BE2C (cell line): ENCODE data around the gene CDK6.

Experiments used
- DNase-seq: peaks from one replicate; pipeline ENCODE4 v3.0.0-alpha.2; 2020
- H3K27me3 ChIP-seq: fragments of 250-450 bp; sonication (Bioruptor Pico); 2 replicates; pipeline ENCODE4 v1.5.1; 2020; ENCODE audit warnings: mild to moderate bottlenecking
- H3K36me3 ChIP-seq: fragments of 250-450 bp; sonication (Bioruptor Pico); 2 replicates; pipeline ENCODE4 v1.5.1; 2020; ENCODE audit warnings: mild to moderate bottlenecking
- H3K4me1 ChIP-seq: fragments of 250-450 bp; sonication (Bioruptor Pico); 2 replicates; pipeline ENCODE4 v1.5.1; 2020
- H3K4me3 ChIP-seq: 2 replicates; pipeline ENCODE4 v1.5.1; 2011; ENCODE audit warnings: low read depth, low read length
- H3K9me3 ChIP-seq: fragments of 250-450 bp; sonication (Bioruptor Pico); 2 replicates; pipeline ENCODE4 v1.5.1; 2020
- CTCF ChIP-seq: IDR thresholded peaks from 2 replicates; pipeline ENCODE4 v1.5.1; 2012; ENCODE audit warnings: mild to moderate bottlenecking, low read depth, low read length

CDK6 gene

GRCh38 chr7:92626281-92626809 lies 210.0 kb downstream of the CDK6 start:
- no peak overlapping the region for H3K4me3 ChIP-seq
- H3K27me3 ChIP-seq, result no peaks in the 10 kb centered on the region
- no peak for DNase-seq
- H3K9me3 ChIP-seq, result no peaks in the 10 kb centered on the region
- no peak for TF ChIP-seq CTCF
- peaks cover 18% of the 10 kb centered on the region for H3K4me1 ChIP-seq
- peaks cover 6% of the 10 kb centered on the region for H3K36me3 ChIP-seq

- Histone ChIP-seq H3K4me1 (peaks cover 20% of the 10 kb centered on the region), H3K36me3 (peaks cover 6% of the 10 kb centered on the region), H3K4me3 (no peak overlapping the region), H3K27me3 (no peaks in the 10 kb centered on the region), H3K9me3 (no peaks in the 10 kb centered on the region)
- no peak for DNase-seq
- TF ChIP-seq CTCF, result no peak
Observed at GRCh38 chr7:92625617-92626016, 210.8 kb downstream of the CDK6 start.

GRCh38 chr7:92624298-92624996 lies 211.9 kb downstream of the CDK6 start:
- peaks cover 6% of the 10 kb centered on the region for H3K36me3 ChIP-seq
- no peak for TF ChIP-seq CTCF
- no peaks in the 10 kb centered on the region for H3K27me3 ChIP-seq
- no peak for DNase-seq
- H3K4me1 ChIP-seq, result peaks cover 20% of the 10 kb centered on the region
- H3K4me3 ChIP-seq, result no peak overlapping the region
- H3K9me3 ChIP-seq, result no peaks in the 10 kb centered on the region

GRCh38 chr7:92623544-92623943 lies 212.8 kb downstream of the CDK6 start:
- peaks cover 20% of the 10 kb centered on the region for H3K4me1 ChIP-seq
- no peaks in the 10 kb centered on the region for H3K9me3 ChIP-seq
- H3K27me3 ChIP-seq, result no peaks in the 10 kb centered on the region
- no peak for DNase-seq
- peaks cover 3% of the 10 kb centered on the region for H3K36me3 ChIP-seq
- no peak overlapping the region for H3K4me3 ChIP-seq
- TF ChIP-seq CTCF, result no peak

GRCh38 chr7:92622685-92623084 lies 213.7 kb downstream of the CDK6 start:
- no peaks in the 10 kb centered on the region for H3K9me3 ChIP-seq

More at GRCh38 chr7:92622685-92623084, 213.7 kb downstream of the CDK6 start:
- TF ChIP-seq CTCF, result no peak
- H3K36me3 ChIP-seq, result peaks cover 7% of the 10 kb centered on the region
- no peaks in the 10 kb centered on the region for H3K27me3 ChIP-seq
- H3K4me1 ChIP-seq, result peaks cover 20% of the 10 kb centered on the region
- DNase-seq, result no peak
- no peak overlapping the region for H3K4me3 ChIP-seq
